ENCODE results near the gene PMVK. TPM values are rescaled to one million over a fixed set of nuclear protein-coding genes. Genes with fewer than 3 reads are reported as not detected.

PMVK gene
- total and polyA plus RNA-seq, 2 of the 4 experiments (the other 2 are of a cell fraction), result 9.0 to 28.1 TPM

- no peak for ATAC-seq (ENCODE audit: low read depth)
- no peak overlapping the region for H3K27ac ChIP-seq (ENCODE audit: insufficient read depth, low read length)
These were observed 41.8 kb upstream of the PMVK start for GRCh38 chr1:154978360-154978759.

More at GRCh38 chr1:154978360-154978759, 41.8 kb upstream of the PMVK start:
- H2BK5ac ChIP-seq (ENCODE audit: low read depth, low read length, poor library complexity, severe bottlenecking), result no peak overlapping the region
- H4K8ac ChIP-seq (ENCODE audit: low read depth in 2 of 2, low read length in 2 of 2), result no peak overlapping the region
- H3K23ac ChIP-seq (ENCODE audit: low read depth, low read length), result no peak overlapping the region
- H3K18ac ChIP-seq (ENCODE audit: low read depth, low read length), result no peak overlapping the region
- no peak overlapping the region for H2BK15ac ChIP-seq (ENCODE audit: low read depth, low read length)
- no peak overlapping the region for H2AK5ac ChIP-seq (ENCODE audit: low read depth, low read length)
- no peak overlapping the region for H2AK9ac ChIP-seq (replicated peaks; ENCODE audit: low read depth, low read length, poor library complexity)
- H3K14ac ChIP-seq (replicated peaks; ENCODE audit: low read depth, low read length), result no peak overlapping the region
- H2AFZ ChIP-seq (replicated peaks; ENCODE audit: low read length, poor library complexity), result no peak overlapping the region
- H2BK120ac ChIP-seq (ENCODE audit: low read depth, low read length), result no peak overlapping the region
- no peaks in the 10 kb centered on the region for H3K9me3 ChIP-seq (ENCODE audit: control insufficient read depth, insufficient read depth, low read length)
- TF ChIP-seq RFX5 (IDR thresholded peaks at IDR 0.05; ENCODE audit: low read depth, low read length) (no peak), SMC3 (IDR thresholded peaks at IDR 0.05; ENCODE audit: low read depth, low read length) (no peak), CEBPB (IDR thresholded peaks at IDR 0.05; ENCODE audit: low read depth, low read length) (no peak), CHD1 (IDR thresholded peaks at IDR 0.05; ENCODE audit: low read depth, low read length) (no peak), NFE2L2 (IDR thresholded peaks at IDR 0.05; ENCODE audit: low read depth, low read length) (no peak), RCOR1 (IDR thresholded peaks at IDR 0.05; ENCODE audit: insufficient replicate concordance, low read length) (no peak), MAZ (IDR thresholded peaks at IDR 0.05; ENCODE audit: borderline replicate concordance, low read depth, low read length) (no peak), MAFK (IDR thresholded peaks at IDR 0.05; ENCODE audit: low read depth, low read length) (no peak), CTCF (conservative IDR thresholded peaks at IDR 0.05; ENCODE audit: low read depth, low read length) (no peak), ELK1 (IDR thresholded peaks at IDR 0.05; ENCODE audit: borderline replicate concordance, low read depth, low read length) (no peak), MXI1 (IDR thresholded peaks at IDR 0.05; ENCODE audit: borderline replicate concordance, low read depth, low read length) (no peak), USF2 (IDR thresholded peaks at IDR 0.05; ENCODE audit: low read depth, low read length) (no peak), FOS (IDR thresholded peaks at IDR 0.05; ENCODE audit: low read depth, low read length) (no peak), RAD21 (IDR thresholded peaks at IDR 0.05; ENCODE audit: low read length) (no peak), BHLHE40 (IDR thresholded peaks at IDR 0.05; ENCODE audit: low read depth, low read length) (no peak), POLR2A (IDR thresholded peaks at IDR 0.05; ENCODE audit: low read depth, low read length) (no peak)
- no peak overlapping the region for H3K4ac ChIP-seq (ENCODE audit: low read depth, low read length)
- POLR2A ChIA-PET (ENCODE audit: unreplicated experiment), result no interaction called here
- intact Hi-C loops (cut with micrococcal nuclease) (loop anchor here (10.0 kb wide), 1 partner anchor 196 kb away; the partner anchor contains the start of genes KRTCAP2 and TRIM46), in situ Hi-C loops (cut with MboI; ENCODE audit: low sequenced_read_pairs) (no loop called here), dilution Hi-C loops (cut with HindIII; ENCODE audit: low sequenced_read_pairs, unreplicated experiment) (no loop called here)
- no peaks in the 10 kb centered on the region for H3K27me3 ChIP-seq (ENCODE audit: control insufficient read depth, insufficient read depth, low read length)
- H3K4me2 ChIP-seq (ENCODE audit: low read depth, low read length), result no peak overlapping the region
- no peak overlapping the region for H4K91ac ChIP-seq (ENCODE audit: insufficient read depth, low read depth, low read length)
- H3K36me3 ChIP-seq (ENCODE audit: control insufficient read depth, insufficient read depth, low read length), result no peaks in the 10 kb centered on the region
- no peaks in the 10 kb centered on the region for H3K9me1 ChIP-seq (ENCODE audit: insufficient read depth, low read length)
- WGBS, 2 experiments (ENCODE audit: extremely low coverage in 2 of 2, insufficient read length in 1 of 2), result no CpG with 5 or more reads among the region's 3 CpGs
- H3K4me1 ChIP-seq (ENCODE audit: control insufficient read depth, insufficient read depth, low read length), result no peaks in the 10 kb centered on the region; the same call in 1 of the 2 replicates
- no peaks in the 10 kb centered on the region for H4K20me1 ChIP-seq (ENCODE audit: insufficient read depth, low read length)
- CTCF ChIA-PET, result no interaction called here
- DNase-seq, result no peak
- no peak overlapping the region for H3K9ac ChIP-seq (ENCODE audit: low read depth, low read length)
- no peak overlapping the region for H2BK20ac ChIP-seq (ENCODE audit: low read depth, low read length)
- no peak overlapping the region for H4K5ac ChIP-seq (ENCODE audit: low read depth, low read length)
- H3K4me3 ChIP-seq (ENCODE audit: insufficient read depth, low read depth, low read length), result no peak overlapping the region
- BruUV-seq (replicated peaks), result no TSS peak
- H3K56ac ChIP-seq (ENCODE audit: extremely low read depth, insufficient read depth, low read length), result no peak overlapping the region
- peaks cover 1 to 35% of the 10 kb centered on the region in 2 experiments; a peak in 3 of 4 replicates for H3K79me1 ChIP-seq (ENCODE audit: low read depth in 1 of 2, low read length in 2 of 2)

All from IMR-90 (cell line).